Epithelial cell of esophagus (primary cell): Measurements from ENCODE around the gene PMVK.

Source experiments
- DNase-seq: peaks from one replicate; pipeline ENCODE4 v3.0.0; 2010; ENCODE audit warnings: low read depth
- H3K4me3 ChIP-seq: 2 replicates; pipeline ENCODE4 v1.5.1; 2011; ENCODE audit warnings: mild to moderate bottlenecking, low read length, control low read depth
- TF ChIP-seq, protein P1 (sequence below): IDR thresholded peaks from 2 replicates; pipeline ENCODE4 v1.5.1; 2011; ENCODE audit warnings: low read depth, mild to moderate bottlenecking, low read length, control low read depth, inconsistent platforms; ENCODE audit not compliant: insufficient read depth; ENCODE audit errors: missing control alignments

PMVK gene

DNA sequence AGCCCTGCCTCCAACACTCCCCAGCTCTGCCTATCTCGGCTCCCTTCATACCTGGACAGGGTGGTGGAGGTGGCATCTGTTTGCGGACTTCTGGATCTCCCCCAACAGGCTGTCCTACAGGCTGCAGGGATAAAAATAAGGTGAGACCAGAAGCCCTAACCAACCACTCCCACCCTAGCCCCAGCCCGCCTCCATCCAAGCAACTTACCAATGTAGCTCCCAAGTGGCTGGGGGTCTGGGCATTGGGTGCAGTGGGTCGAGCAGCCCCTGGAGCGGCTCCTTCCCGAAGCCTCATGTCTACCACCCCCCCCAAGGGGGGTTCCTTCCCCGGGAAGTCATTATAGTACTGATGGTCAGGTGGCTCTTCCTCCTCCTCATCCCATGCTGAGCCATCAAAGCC lies 29.6 kb upstream of the PMVK start:
- TF ChIP-seq, protein P1, sequence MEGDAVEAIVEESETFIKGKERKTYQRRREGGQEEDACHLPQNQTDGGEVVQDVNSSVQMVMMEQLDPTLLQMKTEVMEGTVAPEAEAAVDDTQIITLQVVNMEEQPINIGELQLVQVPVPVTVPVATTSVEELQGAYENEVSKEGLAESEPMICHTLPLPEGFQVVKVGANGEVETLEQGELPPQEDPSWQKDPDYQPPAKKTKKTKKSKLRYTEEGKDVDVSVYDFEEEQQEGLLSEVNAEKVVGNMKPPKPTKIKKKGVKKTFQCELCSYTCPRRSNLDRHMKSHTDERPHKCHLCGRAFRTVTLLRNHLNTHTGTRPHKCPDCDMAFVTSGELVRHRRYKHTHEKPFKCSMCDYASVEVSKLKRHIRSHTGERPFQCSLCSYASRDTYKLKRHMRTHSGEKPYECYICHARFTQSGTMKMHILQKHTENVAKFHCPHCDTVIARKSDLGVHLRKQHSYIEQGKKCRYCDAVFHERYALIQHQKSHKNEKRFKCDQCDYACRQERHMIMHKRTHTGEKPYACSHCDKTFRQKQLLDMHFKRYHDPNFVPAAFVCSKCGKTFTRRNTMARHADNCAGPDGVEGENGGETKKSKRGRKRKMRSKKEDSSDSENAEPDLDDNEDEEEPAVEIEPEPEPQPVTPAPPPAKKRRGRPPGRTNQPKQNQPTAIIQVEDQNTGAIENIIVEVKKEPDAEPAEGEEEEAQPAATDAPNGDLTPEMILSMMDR: no peak
- DNase-seq: no peak
- no peak overlapping the region for H3K4me3 ChIP-seq

DNA sequence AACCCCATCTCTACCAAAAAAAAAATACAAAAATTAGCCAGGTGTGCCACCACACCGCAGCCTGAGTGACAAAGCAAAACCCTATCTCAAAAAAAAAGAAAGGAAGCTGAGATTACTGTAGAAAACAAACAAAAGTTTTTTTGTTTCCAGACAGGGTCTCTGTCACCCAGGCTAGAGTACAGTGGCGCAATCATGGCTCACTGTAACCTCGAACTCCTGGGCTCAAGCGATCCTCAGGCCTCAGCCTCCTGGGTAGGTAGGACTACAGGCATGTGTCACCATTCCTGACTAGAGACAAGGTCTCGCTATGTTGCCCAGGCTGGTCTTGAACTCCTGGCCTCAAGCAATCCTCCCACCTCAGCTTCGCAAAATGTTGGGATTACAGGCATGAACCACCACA lies 27.8 kb upstream of the PMVK start:
- TF ChIP-seq, protein P1: no peak
- no peak overlapping the region for H3K4me3 ChIP-seq
- DNase-seq: no peak

DNA sequence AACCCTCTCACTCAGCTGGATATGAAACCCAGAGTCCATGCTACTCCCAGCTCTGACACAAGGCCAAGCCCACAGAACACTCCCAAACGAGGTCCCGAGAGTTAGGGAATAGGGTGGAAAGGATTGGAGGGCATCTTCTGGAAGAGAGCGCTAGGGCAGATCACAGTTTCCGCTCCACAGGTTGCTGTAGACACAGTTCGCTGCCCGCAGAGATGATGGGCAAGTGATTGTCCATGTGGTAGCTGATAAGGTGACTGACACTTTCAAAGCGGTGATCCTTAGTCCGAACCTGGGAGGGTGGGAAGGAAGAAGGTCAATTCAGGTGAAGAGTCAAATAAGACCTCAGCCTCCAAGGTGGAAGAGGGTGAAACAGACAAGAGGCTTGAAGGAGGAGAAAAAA lies 27.1 kb upstream of the PMVK start:
- TF ChIP-seq, protein P1: no peak
- no peak for DNase-seq
- H3K4me3 ChIP-seq: no peak overlapping the region

DNA sequence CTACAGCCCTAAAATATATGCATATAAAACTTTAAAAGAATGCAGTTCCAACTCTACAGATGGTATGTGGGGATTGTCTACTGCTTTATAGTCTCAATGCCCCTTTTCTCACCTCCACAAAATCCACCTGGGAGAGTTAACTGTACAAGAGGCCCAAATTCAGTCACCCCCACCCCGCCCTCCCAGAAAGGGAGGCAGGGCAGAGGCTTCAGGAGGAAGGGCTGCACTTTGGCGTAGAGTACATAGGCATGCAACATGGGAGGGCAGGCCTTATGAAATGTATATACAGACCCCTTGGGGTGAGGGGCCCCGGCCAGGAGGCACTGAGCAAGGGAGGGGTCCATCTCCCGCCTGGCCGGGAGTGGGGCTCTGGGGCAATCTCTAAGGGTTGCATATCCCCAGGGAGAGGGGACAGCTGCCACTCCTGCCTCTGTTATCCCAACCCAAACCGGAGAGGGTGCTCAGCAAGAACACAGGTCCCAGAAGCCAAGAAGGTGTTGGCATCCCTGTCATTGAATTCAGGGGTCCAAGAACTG lies 26.3 kb upstream of the PMVK start:
- TF ChIP-seq, protein P1: no peak

DNA sequence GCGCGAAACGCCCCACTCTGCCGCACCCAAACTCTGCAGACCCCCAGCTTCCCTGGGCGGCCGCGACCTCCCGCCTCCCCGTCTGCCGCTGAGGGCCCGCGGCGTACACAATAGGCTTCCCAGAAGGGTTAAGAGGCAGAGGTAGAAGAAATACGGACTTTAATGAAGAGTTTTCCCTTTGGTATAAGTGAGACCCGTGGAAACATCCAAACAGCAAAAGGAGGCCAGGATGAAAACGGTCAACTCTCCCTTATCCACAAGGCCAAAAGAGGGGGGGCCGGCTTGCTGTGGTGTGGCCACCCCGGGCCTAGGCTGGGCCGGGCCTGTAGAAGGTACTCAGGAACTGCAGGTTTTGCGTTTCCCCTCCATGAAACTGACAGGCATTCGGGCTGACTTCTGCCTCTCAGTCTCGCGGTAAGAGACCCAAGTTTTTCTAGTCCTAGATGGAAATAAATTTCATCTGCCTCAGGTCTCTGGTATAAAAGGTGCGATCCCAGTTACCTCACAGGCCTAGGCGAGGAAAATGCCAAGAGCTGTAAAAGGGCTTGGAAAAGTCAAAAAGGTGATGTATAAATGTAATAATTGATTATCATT lies 25.7 kb upstream of the PMVK start:
- TF ChIP-seq, protein P1: no peak
- peak overlapping the region; percentile 64 for H3K4me3 ChIP-seq
- DNase-seq: peak; percentile 42

More for the DNA sequence above, 26.3 kb upstream of the PMVK start:
- H3K4me3 ChIP-seq: peak overlapping the region; percentile 64
- no peak for DNase-seq

DNA sequence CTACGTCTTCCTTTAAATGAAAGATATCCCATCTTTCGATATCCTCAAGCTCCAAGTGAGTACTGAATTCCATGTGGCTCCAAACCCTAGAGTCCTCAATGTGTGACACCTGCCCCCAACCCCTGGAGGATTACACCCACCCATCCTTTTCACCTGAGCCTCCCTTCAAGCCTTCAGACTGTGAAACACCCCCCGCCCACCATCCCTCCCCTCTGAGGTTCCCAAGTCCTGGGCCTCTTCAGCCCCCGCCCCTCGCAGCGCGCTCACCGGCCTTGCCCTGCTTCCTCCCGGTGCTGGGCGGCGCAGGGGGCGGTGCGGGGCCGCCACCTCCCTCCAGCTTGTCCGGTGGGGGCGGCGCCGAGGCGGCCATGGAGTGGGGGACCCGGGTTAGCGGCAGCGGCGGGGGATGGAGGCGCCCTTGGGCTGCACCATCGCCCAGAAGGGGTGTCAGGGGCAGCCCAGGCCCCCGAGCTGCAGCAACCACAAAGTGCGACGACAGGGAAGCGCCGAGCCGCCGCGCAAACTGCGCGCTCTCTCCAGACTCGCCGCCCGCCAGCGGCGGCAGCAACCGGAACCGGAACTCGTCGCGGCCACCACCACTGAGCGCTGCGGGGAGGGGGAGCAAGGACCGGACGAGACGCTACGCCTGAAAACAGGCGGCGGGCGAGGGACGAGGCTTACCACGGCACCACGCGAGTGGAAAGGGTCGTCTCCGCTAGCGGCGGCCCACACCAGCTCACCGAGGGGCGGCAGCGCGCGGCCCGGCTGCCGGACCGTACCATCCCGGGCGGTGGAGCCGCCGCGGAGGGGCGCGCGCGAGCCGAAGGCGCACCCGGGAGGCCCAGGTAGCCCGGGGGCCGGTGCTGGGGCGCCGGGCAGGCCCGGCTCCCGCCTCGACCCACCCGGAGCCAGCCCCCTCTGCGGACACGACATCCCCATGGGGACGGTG lies 25.0 kb upstream of the PMVK start, which contains the start of gene PYGO2:
TSS of gene PYGO2 (minus strand) at position 576 of the 949 bp plus-strand sequence. CDS start at position 370, 206 bp downstream.
- H3K4me3 ChIP-seq: peak within 1 kb of the TSS; percentile 64
- DNase-seq: peak; percentile 80
- TF ChIP-seq, protein P1: no peak
